Sigmoid colon (tissue), 7 donors: Measurements from ENCODE around the gene PCAT6. TPM values are rescaled to one million over a fixed set of nuclear protein-coding genes. Genes with fewer than 3 reads are reported as not detected.

Experiments used
- DNase-seq: peaks from one replicate; pipeline ENCODE4 v3.0.0-alpha.2; 2019
- H3K27ac ChIP-seq, 4 donors: fragments of 200-600 bp; sonication (generic); one replicate each; pipeline ENCODE4 v1.5.1; 2016 to 2019; ENCODE audit warnings: mild to moderate bottlenecking in 1 of 4
- H3K27me3 ChIP-seq, 3 donors: fragments of 200-600 bp; sonication (generic); one replicate each; pipeline ENCODE4 v1.5.1; 2019; ENCODE audit warnings: mild to moderate bottlenecking in 1 of 3
- H3K36me3 ChIP-seq, 4 donors: fragments of 200-600 bp; sonication (generic); one replicate each; pipeline ENCODE4 v1.5.1; 2016 to 2019
- H3K4me1 ChIP-seq, 4 donors: fragments of 200-600 bp; sonication (generic); one replicate each; pipeline ENCODE4 v1.5.1; 2017 to 2019
- H3K4me3 ChIP-seq, 4 donors: fragments of 200-600 bp; sonication (generic); one replicate each; pipeline ENCODE4 v1.5.1; 2017 to 2019; ENCODE audit warnings: mild to moderate bottlenecking in 2 of 4, moderate library complexity in 1 of 4
- H3K9me3 ChIP-seq, 4 donors: fragments of 200-600 bp in 3 of 4; sonication (generic) in 3 of 4; one replicate each; pipeline versions ENCODE4 v1.5.1 to v1.6.1; 2013 to 2019
- CTCF ChIP-seq, 4 experiments: fragments of 450-650 bp in 3 of 4; fragments of 200-600 bp in 1 of 4; IDR thresholded peaks; one replicate each; pipeline ENCODE4 v1.5.1; 2016 to 2019; ENCODE audit warnings: antibody characterized with exemption in 4 of 4, mild to moderate bottlenecking in 3 of 4, moderate library complexity in 2 of 4
- EP300 ChIP-seq, 4 donors: sonication (generic); formaldehyde crosslinking; IDR thresholded peaks; one replicate each; pipeline ENCODE4 v1.6.1; 2017; ENCODE audit warnings: antibody characterized with exemption in 4 of 4
- POLR2A ChIP-seq, 2 donors: fragments of 450-650 bp; IDR thresholded peaks; one replicate each; pipeline ENCODE4 v1.6.1; 2016; ENCODE audit warnings: antibody characterized with exemption in 2 of 2, mild to moderate bottlenecking in 2 of 2, moderate library complexity in 2 of 2
- POLR2AphosphoS5 ChIP-seq, 4 donors: sonication (generic); formaldehyde crosslinking; IDR thresholded peaks; one replicate each; pipeline ENCODE4 v1.6.1; 2017; ENCODE audit warnings: antibody characterized with exemption in 4 of 4
- WGBS, 2 donors: extraction: QIAGEN DNeasy Blood & Tissue Kit; methylation state at CpG; one replicate each; pipeline ENCODE4 v1.1.7; 2013; 5-methylcytosine and 5-hydroxymethylcytosine counted together
- intact Hi-C: fragments of 100-400 bp; cut with DNase I; formaldehyde crosslinking; loops from one replicate; pipeline ENCODE4 v1.15.1; 2023
- polyA plus RNA-seq, 3 donors: library from polyadenylated mRNA; stranded (reverse); fragments of 200-250 nt; gene quantifications; one replicate each; pipeline ENCODE4 v1.2.3, GENCODE V29; 2013
- total RNA-seq, 4 donors: library from RNA; depleted of rRNA; stranded (reverse); fragments of >200 nt; gene quantifications; one replicate each; pipeline ENCODE4 v1.1.0, GENCODE V29; 2016
- donor health status: healthy with polysubstance abuse.
- donor health status: Bipolar disorder and iron deficiency.
- donor health status: healthy.

The PCAT6 gene
- total and polyA plus RNA-seq, 7 donors = 1.6 to 1.7 TPM; not detected in 5

GRCh38 chr1:202800742-202801141, 10.0 kb upstream of the PCAT6 start:
- no peak overlapping the region for H3K4me3 ChIP-seq
- intact Hi-C loops = no loop called here
- no peaks in the 10 kb centered on the region for H3K9me3 ChIP-seq
- WGBS, 2 donors = 92 to 97% methylated on average over 1 of the region's 1 CpG
- no peaks in the 10 kb centered on the region for H3K36me3 ChIP-seq
- H3K4me1 ChIP-seq = peaks cover 0 to 34% (median 20%) of the 10 kb centered on the region in 4 donors
- no peaks in the 10 kb centered on the region for H3K27me3 ChIP-seq
- DNase-seq = no peak
- no peak for TF ChIP-seq CTCF (IDR thresholded peaks at IDR 0.05)
- TF ChIP-seq POLR2AphosphoS5 (IDR thresholded peaks at IDR 0.05) = no peak
- no peak for TF ChIP-seq POLR2A (IDR thresholded peaks at IDR 0.05)
- TF ChIP-seq EP300 (IDR thresholded peaks at IDR 0.05) = no peak
- no peak overlapping the region for H3K27ac ChIP-seq

GRCh38 chr1:202801175-202801574, 9.6 kb upstream of the PCAT6 start:
- Histone ChIP-seq H3K36me3 (no peaks in the 10 kb centered on the region), H3K4me1 (peaks cover 0 to 35% (median 25%) of the 10 kb centered on the region in 4 donors), H3K27ac (no peak overlapping the region), H3K27me3 (no peaks in the 10 kb centered on the region), H3K9me3 (no peaks in the 10 kb centered on the region), H3K4me3 (no peak overlapping the region)
- TF ChIP-seq CTCF (IDR thresholded peaks at IDR 0.05) = no peak
- no peak for TF ChIP-seq POLR2A (IDR thresholded peaks at IDR 0.05)
- TF ChIP-seq EP300 (IDR thresholded peaks at IDR 0.05) = no peak
- no peak for TF ChIP-seq POLR2AphosphoS5 (IDR thresholded peaks at IDR 0.05)
- no peak for DNase-seq
- intact Hi-C loops = no loop called here
- WGBS, 2 donors = 90 to 96% methylated on average over 2 of the region's 2 CpGs

- Histone ChIP-seq H3K9me3 (no peaks in the 10 kb centered on the region), H3K4me1 (peaks cover 0 to 41% (median 29%) of the 10 kb centered on the region in 4 donors), H3K27me3 (no peaks in the 10 kb centered on the region), H3K36me3 (no peaks in the 10 kb centered on the region), H3K27ac (no peak overlapping the region), H3K4me3 (no peak overlapping the region)
- WGBS, 2 donors = 59 to 90% methylated on average over 2 of the region's 2 CpGs
- TF ChIP-seq EP300 (IDR thresholded peaks at IDR 0.05) = no peak
- no peak for TF ChIP-seq CTCF (IDR thresholded peaks at IDR 0.05)
- TF ChIP-seq POLR2A (IDR thresholded peaks at IDR 0.05) = no peak
- TF ChIP-seq POLR2AphosphoS5 (IDR thresholded peaks at IDR 0.05) = no peak
- no peak for DNase-seq
- intact Hi-C loops = no loop called here
Observed at GRCh38 chr1:202802034-202802433, 8.7 kb upstream of the PCAT6 start.

GRCh38 chr1:202802998-202803932, 7.5 kb upstream of the PCAT6 start:
- H3K4me3 ChIP-seq = no peak overlapping the region
- no peaks in the 10 kb centered on the region for H3K9me3 ChIP-seq
- no peaks in the 10 kb centered on the region for H3K27me3 ChIP-seq
- peaks cover 0 to 41% (median 28%) of the 10 kb centered on the region in 4 donors for H3K4me1 ChIP-seq
- intact Hi-C loops = no loop called here
- 83 to 86% methylated on average over 15 of the region's 15 CpGs for WGBS, 2 donors
- H3K27ac ChIP-seq = no peak overlapping the region
- no peak for TF ChIP-seq EP300 (IDR thresholded peaks at IDR 0.05)
- no peak for TF ChIP-seq POLR2A (IDR thresholded peaks at IDR 0.05)
- no peak for TF ChIP-seq CTCF (IDR thresholded peaks at IDR 0.05)
- TF ChIP-seq POLR2AphosphoS5 (IDR thresholded peaks at IDR 0.05) = no peak
- no peak for DNase-seq
- H3K36me3 ChIP-seq = no peaks in the 10 kb centered on the region
